ENCODE measurements around the gene FOXN3. TPM values are rescaled to one million over a fixed set of nuclear protein-coding genes. Genes with fewer than 3 reads are reported as not detected.

FOXN3 gene
- total and polyA plus RNA-seq, 2 donors (not counting 3 experiments of a cell fraction or from before 2014, with no cell fraction given): 16.9 to 41.8 TPM

GRCh38 chr14:89294060-89294459, 123.0 kb downstream of the FOXN3 start:
- H3K9me3 ChIP-seq (replicated peaks; ENCODE audit: control insufficient read depth, insufficient read depth, low read length): no peaks in the 10 kb centered on the region
- H4K20me1 ChIP-seq (replicated peaks; ENCODE audit: control insufficient read depth, extremely low read depth, insufficient read depth, low read length): peaks cover 2% of the 10 kb centered on the region
- peaks cover 0 to 3% of the 10 kb centered on the region in 2 experiments for H3K36me3 ChIP-seq (ENCODE audit: control insufficient read depth in 2 of 2, extremely low read depth in 1 of 2, insufficient read depth in 2 of 2, low read length in 2 of 2)
- intact Hi-C loops (cut with micrococcal nuclease) (no loop called here), dilution Hi-C loops (cut with MboI; ENCODE audit: extremely low pct_ligation_motif_present, low sequenced_read_pairs) (no loop called here)
- no peaks in the 10 kb centered on the region for H3K4me1 ChIP-seq (ENCODE audit: control insufficient read depth, extremely low read depth, insufficient read depth, low read length)
- DNase-seq (ENCODE audit: low read depth, low spot score) (no peak), FAIRE-seq (no peak)
- TF ChIP-seq POLR2AphosphoS5 (IDR thresholded peaks at IDR 0.05; ENCODE audit: insufficient read depth, low read depth, low read length) (no peak), POLR2A (IDR thresholded peaks at IDR 0.05; ENCODE audit: low read depth, low read length) (no peak), JUN (IDR thresholded peaks at IDR 0.05; ENCODE audit: borderline replicate concordance, insufficient read depth, insufficient read length, low read depth) (no peak), MAX (IDR thresholded peaks at IDR 0.05; ENCODE audit: insufficient read depth, insufficient read length) (no peak), CTCF (IDR thresholded peaks at IDR 0.05; ENCODE audit: extremely low read depth in 1 of 2, insufficient read depth in 1 of 2, low read depth in 1 of 2, low read length in 2 of 2) (no peak), EZH2 (IDR thresholded peaks at IDR 0.05; ENCODE audit: borderline replicate concordance, low read depth, low read length, severe bottlenecking) (no peak), GATA2 (IDR thresholded peaks at IDR 0.05; ENCODE audit: insufficient read depth, insufficient read length, low read depth, low read length) (no peak), MYC (IDR thresholded peaks at IDR 0.05; ENCODE audit: low read depth, low read length) (no peak), FOS (IDR thresholded peaks at IDR 0.05; ENCODE audit: borderline replicate concordance, insufficient read depth, low read length) (no peak)
- H3K9me1 ChIP-seq (replicated peaks; ENCODE audit: control insufficient read depth, extremely low read depth, insufficient read depth, low read length): no peaks in the 10 kb centered on the region
- H3K27me3 ChIP-seq (ENCODE audit: control insufficient read depth in 2 of 2, insufficient read depth in 2 of 2, low read length in 2 of 2): no peaks in the 10 kb centered on the region
- H3K4me2 ChIP-seq (ENCODE audit: insufficient read depth, low read length): no peak overlapping the region
- CTCF ChIA-PET: no interaction called here
- H3K79me2 ChIP-seq (ENCODE audit: control insufficient read depth, insufficient read depth, low read length): no peaks in the 10 kb centered on the region
- H2AFZ ChIP-seq (ENCODE audit: low read depth, low read length): no peak overlapping the region
- BruUV-seq (replicated peaks): no TSS peak
- POLR2A ChIA-PET: no interaction called here
- H3K4me3 ChIP-seq (replicated peaks in 1 of 3; ENCODE audit: insufficient read depth in 1 of 3, low read depth in 1 of 3, low read length in 3 of 3): no peak overlapping the region
- no peak overlapping the region for H3K9ac ChIP-seq (replicated peaks; ENCODE audit: extremely low read depth, insufficient read depth, low read length)
- H3K27ac ChIP-seq (ENCODE audit: insufficient read depth, low read depth, low read length): no peak overlapping the region
